ENCODE measurements around the gene RAB35.

Gene RAB35

DNA sequence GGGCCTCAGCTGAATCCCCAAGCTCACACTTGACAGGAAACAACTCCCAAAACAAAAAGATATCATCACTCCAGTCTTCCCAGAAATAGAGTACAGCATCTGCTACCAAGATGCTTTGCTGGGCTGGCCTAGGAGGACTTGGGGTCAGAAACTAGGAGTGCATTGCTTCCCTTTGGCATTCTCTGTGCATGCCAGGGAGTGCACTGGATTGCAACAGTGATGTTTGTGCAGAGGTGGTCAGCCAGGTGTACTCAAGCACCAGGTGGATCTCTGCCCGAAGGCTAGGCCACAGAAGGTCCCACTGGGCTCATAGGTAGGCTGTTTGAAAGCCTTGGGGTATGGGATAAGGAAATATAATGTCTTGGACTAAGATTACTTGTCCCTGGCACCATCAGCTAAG, 51.1 kb downstream of the RAB35 start:
- no peaks in the 10 kb centered on the region for H3F3A ChIP-seq (ENCODE audit: insufficient read depth, low read length)
- H3K79me2 ChIP-seq (ENCODE audit: insufficient read depth, low read length): no peaks in the 10 kb centered on the region
- H3K27ac ChIP-seq (ENCODE audit: low read depth, low read length, poor library complexity, severe bottlenecking): no peak overlapping the region
- H3K9ac ChIP-seq (ENCODE audit: low read length): no peak overlapping the region
- no peak overlapping the region for H3K4me3 ChIP-seq (ENCODE audit: low read depth, low read length, poor library complexity, severe bottlenecking)
- no peaks in the 10 kb centered on the region for H3K9me2 ChIP-seq (ENCODE audit: low read depth, low read length)
- no peaks in the 10 kb centered on the region for H3K27me3 ChIP-seq (ENCODE audit: insufficient read depth, low read length)
- TF ChIP-seq EZH2 (IDR thresholded peaks at IDR 0.05; ENCODE audit: borderline replicate concordance, low read length): no peak
- TF ChIP-seq, protein P1, sequence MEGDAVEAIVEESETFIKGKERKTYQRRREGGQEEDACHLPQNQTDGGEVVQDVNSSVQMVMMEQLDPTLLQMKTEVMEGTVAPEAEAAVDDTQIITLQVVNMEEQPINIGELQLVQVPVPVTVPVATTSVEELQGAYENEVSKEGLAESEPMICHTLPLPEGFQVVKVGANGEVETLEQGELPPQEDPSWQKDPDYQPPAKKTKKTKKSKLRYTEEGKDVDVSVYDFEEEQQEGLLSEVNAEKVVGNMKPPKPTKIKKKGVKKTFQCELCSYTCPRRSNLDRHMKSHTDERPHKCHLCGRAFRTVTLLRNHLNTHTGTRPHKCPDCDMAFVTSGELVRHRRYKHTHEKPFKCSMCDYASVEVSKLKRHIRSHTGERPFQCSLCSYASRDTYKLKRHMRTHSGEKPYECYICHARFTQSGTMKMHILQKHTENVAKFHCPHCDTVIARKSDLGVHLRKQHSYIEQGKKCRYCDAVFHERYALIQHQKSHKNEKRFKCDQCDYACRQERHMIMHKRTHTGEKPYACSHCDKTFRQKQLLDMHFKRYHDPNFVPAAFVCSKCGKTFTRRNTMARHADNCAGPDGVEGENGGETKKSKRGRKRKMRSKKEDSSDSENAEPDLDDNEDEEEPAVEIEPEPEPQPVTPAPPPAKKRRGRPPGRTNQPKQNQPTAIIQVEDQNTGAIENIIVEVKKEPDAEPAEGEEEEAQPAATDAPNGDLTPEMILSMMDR (IDR thresholded peaks at IDR 0.05; ENCODE audit: low read length): no peak
- no peaks in the 10 kb centered on the region for H3K9me3 ChIP-seq (ENCODE audit: low read length)
- H3K4me2 ChIP-seq (ENCODE audit: low read length): no peak overlapping the region
- H4K20me1 ChIP-seq (ENCODE audit: insufficient read depth, low read length): no peaks in the 10 kb centered on the region
- no peak overlapping the region for H2AFZ ChIP-seq (ENCODE audit: low read length)
- H3K36me3 ChIP-seq (ENCODE audit: insufficient read depth, low read length): peaks cover 3% of the 10 kb centered on the region; the same call in 1 of the 2 replicates
- H3K4me1 ChIP-seq (ENCODE audit: insufficient read depth, low read length, severe bottlenecking): no peaks in the 10 kb centered on the region

DNA sequence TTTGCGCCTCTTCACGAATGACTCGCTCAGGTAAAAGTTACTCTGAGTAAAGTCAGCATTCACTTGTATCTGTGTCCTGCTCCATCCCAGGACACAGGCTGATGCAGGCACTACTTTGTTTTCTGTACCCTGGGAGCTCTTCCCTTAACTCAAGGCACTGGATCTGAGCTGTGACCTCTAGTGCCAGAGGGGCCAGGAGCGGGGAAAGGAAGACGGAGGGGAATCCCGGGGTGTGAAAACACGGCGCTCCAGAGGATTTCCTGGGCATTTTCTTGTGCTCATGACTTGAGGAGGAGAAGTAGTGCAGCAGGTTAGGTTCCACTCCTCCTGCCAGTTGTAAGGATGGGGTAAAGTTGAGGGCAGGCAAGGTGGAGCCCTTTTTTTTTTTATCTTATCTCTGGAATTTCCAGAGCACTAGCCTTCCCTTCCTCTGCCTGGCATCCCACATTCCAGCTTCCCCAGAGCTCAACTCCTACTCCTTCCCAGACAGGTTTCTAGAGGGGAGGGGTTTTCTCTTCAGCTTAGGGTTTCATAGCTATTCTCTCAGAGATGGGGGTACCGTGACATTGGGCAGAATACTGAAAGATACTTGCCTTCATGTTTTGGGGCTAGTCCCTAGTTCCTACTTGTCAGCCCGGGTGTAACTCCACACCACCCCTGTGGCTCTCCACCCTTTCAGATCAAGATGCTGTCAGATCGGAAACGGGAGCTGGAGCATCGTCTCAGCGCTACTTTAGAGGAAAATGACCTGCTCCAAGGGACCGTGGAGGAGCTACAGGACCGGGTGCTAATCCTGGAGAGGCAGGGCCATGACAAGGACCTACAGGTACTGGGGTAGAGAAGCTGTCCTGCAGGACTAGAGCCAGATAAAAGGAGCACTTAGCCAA, 52.3 kb downstream of the RAB35 start:
- TF ChIP-seq, protein P1 (IDR thresholded peaks at IDR 0.05; ENCODE audit: low read length): no peak
- no peak for TF ChIP-seq EZH2 (IDR thresholded peaks at IDR 0.05; ENCODE audit: borderline replicate concordance, low read length)

DNA sequence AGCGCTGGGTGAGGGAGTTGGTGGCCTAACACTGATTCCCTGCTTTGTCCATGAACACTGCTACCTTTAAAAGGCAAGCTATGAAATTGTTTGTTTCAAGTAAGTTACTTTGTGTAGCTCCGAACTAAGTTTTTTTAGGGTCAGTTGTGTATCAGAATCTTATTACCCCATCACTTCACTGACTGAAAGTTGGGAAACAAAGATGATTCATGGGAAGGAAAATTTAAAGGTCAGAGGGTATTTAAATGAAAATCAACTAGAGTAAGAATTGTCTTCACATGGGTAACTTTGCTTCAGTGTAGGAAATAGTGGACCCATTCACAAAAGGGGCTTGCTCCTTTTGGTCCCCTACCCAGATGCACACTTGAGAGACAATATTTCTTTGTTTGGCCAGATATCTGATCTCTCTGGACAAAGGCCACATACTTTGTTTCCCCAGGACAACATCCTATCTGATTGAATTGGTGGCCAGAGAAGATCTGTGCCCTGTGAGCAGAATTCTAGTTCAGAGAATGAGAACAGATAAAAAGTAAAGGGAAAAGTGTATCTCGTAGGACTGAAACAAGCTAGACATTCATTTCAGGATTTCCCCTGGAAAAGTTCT, 53.5 kb downstream of the RAB35 start:
- no peaks in the 10 kb centered on the region for H3F3A ChIP-seq (ENCODE audit: insufficient read depth, low read length)
- TF ChIP-seq, protein P1 (IDR thresholded peaks at IDR 0.05; ENCODE audit: low read length): no peak
- TF ChIP-seq EZH2 (IDR thresholded peaks at IDR 0.05; ENCODE audit: borderline replicate concordance, low read length): no peak
- no peaks in the 10 kb centered on the region for H4K20me1 ChIP-seq (ENCODE audit: insufficient read depth, low read length)
- no peaks in the 10 kb centered on the region for H3K9me2 ChIP-seq (ENCODE audit: low read depth, low read length)
- H3K9me3 ChIP-seq (ENCODE audit: low read length): no peaks in the 10 kb centered on the region
- H3K9ac ChIP-seq (ENCODE audit: low read length): no peak overlapping the region
- no peaks in the 10 kb centered on the region for H3K79me2 ChIP-seq (ENCODE audit: insufficient read depth, low read length)
- no peaks in the 10 kb centered on the region for H3K27me3 ChIP-seq (ENCODE audit: insufficient read depth, low read length)
- H3K36me3 ChIP-seq (ENCODE audit: insufficient read depth, low read length): peaks cover 3% of the 10 kb centered on the region; the same call in 1 of the 2 replicates
- no peak overlapping the region for H3K4me3 ChIP-seq (ENCODE audit: low read depth, low read length, poor library complexity, severe bottlenecking)
- no peaks in the 10 kb centered on the region for H3K4me1 ChIP-seq (ENCODE audit: insufficient read depth, low read length, severe bottlenecking)
- no peak overlapping the region for H3K27ac ChIP-seq (ENCODE audit: low read depth, low read length, poor library complexity, severe bottlenecking)
- H2AFZ ChIP-seq (ENCODE audit: low read length): no peak overlapping the region
- no peak overlapping the region for H3K4me2 ChIP-seq (ENCODE audit: low read length)

More for the DNA sequence above, 52.3 kb downstream of the RAB35 start:
- Histone ChIP-seq H3K4me1 (ENCODE audit: insufficient read depth, low read length, severe bottlenecking) (no peaks in the 10 kb centered on the region), H2AFZ (ENCODE audit: low read length) (no peak overlapping the region), H3K9me2 (ENCODE audit: low read depth, low read length) (no peaks in the 10 kb centered on the region), H3K9ac (ENCODE audit: low read length) (no peak overlapping the region), H3K36me3 (ENCODE audit: insufficient read depth, low read length) (peaks cover 3% of the 10 kb centered on the region; the same call in 1 of the 2 replicates), H3K4me2 (ENCODE audit: low read length) (no peak overlapping the region), H3K9me3 (ENCODE audit: low read length) (no peaks in the 10 kb centered on the region), H3K79me2 (ENCODE audit: insufficient read depth, low read length) (no peaks in the 10 kb centered on the region), H3K27ac (ENCODE audit: low read depth, low read length, poor library complexity, severe bottlenecking) (no peak overlapping the region), H3F3A (ENCODE audit: insufficient read depth, low read length) (no peaks in the 10 kb centered on the region), H4K20me1 (ENCODE audit: insufficient read depth, low read length) (no peaks in the 10 kb centered on the region), H3K4me3 (ENCODE audit: low read depth, low read length, poor library complexity, severe bottlenecking) (no peak overlapping the region), H3K27me3 (ENCODE audit: insufficient read depth, low read length) (no peaks in the 10 kb centered on the region)

Measured in OCI-LY1 (cell line).